NT2/D1 (cell line): ENCODE data around the gene SIDT1.

ENCODE experiments used
- YY1 ChIP-seq: IDR thresholded peaks from 2 replicates; pipeline ENCODE4 v1.6.1; 2011; ENCODE audit not compliant: insufficient read length, insufficient read depth
- ZNF274 ChIP-seq: IDR thresholded peaks from 2 replicates; pipeline ENCODE4 v1.6.1; 2011; ENCODE audit warnings: mild to moderate bottlenecking, low read depth, low read length

DNA sequence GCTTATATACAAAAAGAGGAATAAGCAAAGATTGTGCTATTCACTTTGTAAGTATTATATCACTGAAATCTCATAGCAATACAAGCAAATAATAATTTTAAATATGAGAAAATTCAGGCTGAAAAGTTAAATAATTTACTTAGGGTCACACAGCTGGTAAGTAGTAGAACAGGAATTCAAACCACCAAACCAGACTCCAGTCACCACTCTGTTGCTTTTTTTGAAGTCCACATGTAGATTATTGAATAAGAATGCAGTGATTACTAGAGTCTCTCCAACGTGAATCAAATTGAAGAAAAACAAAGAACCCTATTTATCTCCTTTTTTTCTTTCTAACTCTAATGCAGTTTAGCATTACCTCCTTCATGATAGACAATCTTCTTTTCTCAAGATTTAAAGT lies 33.3 kb upstream of the SIDT1 start:
- no peak for TF ChIP-seq ZNF274
- TF ChIP-seq YY1 = no peak
